ENCODE results near the gene CTTNBP2NL. TPM values are rescaled to one million over a fixed set of nuclear protein-coding genes. Genes with fewer than 3 reads are reported as not detected.
A peak's percentile ranks its signal among the peaks of the same experiment; 100 is the strongest.

The CTTNBP2NL gene
- total and polyA plus RNA-seq, 5 experiments from 2014 or later: 0.46 to 0.96 (median 0.55) TPM; not detected in 2

GRCh38 chr1:112507921-112508277 lies 111.9 kb downstream of the CTTNBP2NL start:
- H3K36me3 Mint-ChIP-seq: no peaks in the 10 kb centered on the region
- peak overlapping the region; percentile 73 to 89 (median 83) for H3K4me3 Mint-ChIP-seq
- peak overlapping the region in 1 of 10 donors; percentile 3 for H3K27ac Mint-ChIP-seq
- POLR2A ChIA-PET: no interaction called here
- peaks cover 2 to 16% (median 14%) of the 10 kb centered on the region in 4 donors for H3K4me1 Mint-ChIP-seq
- ATAC-seq (peak in 1 of 2 donors; percentile 38), DNase-seq (peak in 4 of 10 donors; percentile 6 to 19 (median 16))
- H3K9me3 Mint-ChIP-seq: no peaks in the 10 kb centered on the region
- H3K27me3 Mint-ChIP-seq: peaks cover 16 to 41% (median 28%) of the 10 kb centered on the region in 5 donors

- Mint-ChIP-seq H3K4me1 (peaks cover 2 to 16% (median 14%) of the 10 kb centered on the region in 4 donors), H3K9me3 (no peaks in the 10 kb centered on the region), H3K27me3 (peaks cover 12 to 36% (median 22%) of the 10 kb centered on the region in 5 donors), H3K27ac (peak within 1 kb of the TSS in 3 of 10 donors; percentile 3 to 22 (median 13)), H3K4me3 (peak within 1 kb of the TSS; percentile 73 to 89 (median 83)), H3K36me3 (no peaks in the 10 kb centered on the region)
- DNase-seq (peak in 9 of 10 donors; percentile 30 to 60 (median 42)), ATAC-seq (peak; percentile 87 to 89)
- POLR2A ChIA-PET: no interaction called here
Measured at GRCh38 chr1:112508278-112509004, 112.4 kb downstream of the CTTNBP2NL start, which contains the start of gene WNT2B. Gene WNT2B, plus strand, starts transcription at chr1:112508965. Its CDS starts 298 bp downstream, at chr1:112509263.

GRCh38 chr1:112509005-112509659 lies 113.1 kb downstream of the CTTNBP2NL start:
- DNase-seq: peak in 6 of 10 donors; percentile 5 to 43 (median 39)
- POLR2A ChIA-PET: no interaction called here
- Mint-ChIP-seq H3K36me3 (no peaks in the 10 kb centered on the region), H3K27me3 (peaks cover 10 to 29% (median 18%) of the 10 kb centered on the region in 5 donors), H3K9me3 (no peaks in the 10 kb centered on the region), H3K27ac (peak overlapping the region in 1 of 10 donors; percentile 13), H3K4me3 (peak overlapping the region; percentile 42 to 82 (median 68)), H3K4me1 (peaks cover 2 to 16% (median 14%) of the 10 kb centered on the region in 4 donors)
- ATAC-seq: peak; percentile 60 to 66

GRCh38 chr1:112509660-112510178 lies 113.7 kb downstream of the CTTNBP2NL start:
- no peak for ATAC-seq
- peak overlapping the region; percentile 42 to 82 (median 68) for H3K4me3 Mint-ChIP-seq
- H3K27me3 Mint-ChIP-seq: peaks cover 8 to 23% (median 17%) of the 10 kb centered on the region in 5 donors
- DNase-seq: no peak
- peak overlapping the region in 3 of 10 donors; percentile 5 to 49 (median 32) for H3K27ac Mint-ChIP-seq
- H3K4me1 Mint-ChIP-seq: peaks cover 2 to 16% (median 14%) of the 10 kb centered on the region in 4 donors
- no peaks in the 10 kb centered on the region for H3K36me3 Mint-ChIP-seq
- no peaks in the 10 kb centered on the region for H3K9me3 Mint-ChIP-seq
- POLR2A ChIA-PET: no interaction called here

- POLR2A ChIA-PET: no interaction called here
- peak overlapping the region in 7 of 10 donors; percentile 55 to 80 (median 68) for H3K4me3 Mint-ChIP-seq
- no peak overlapping the region for H3K27ac Mint-ChIP-seq
- H3K4me1 Mint-ChIP-seq: peaks cover 2 to 16% (median 14%) of the 10 kb centered on the region in 4 donors
- H3K36me3 Mint-ChIP-seq: no peaks in the 10 kb centered on the region
- peaks cover 5 to 17% (median 12%) of the 10 kb centered on the region in 5 donors for H3K27me3 Mint-ChIP-seq
- H3K9me3 Mint-ChIP-seq: no peaks in the 10 kb centered on the region
- no peak for DNase-seq
- ATAC-seq: no peak
Measured at GRCh38 chr1:112510340-112510739, 114.3 kb downstream of the CTTNBP2NL start.

Small RNA genes within 50 kb of the gene (microRNA-seq; reads per million reads assigned to microRNA genes)
- gene MIR4256 (ENCODE audit: borderline microRNAs expressed): not detected

Other genes starting within 250 kb of the CTTNBP2NL start
- under 1 TPM; 0.21 to 0.33 TPM for gene WNT2B, start 112.8 kb downstream of the CTTNBP2NL start, total RNA-seq
- under 1 TPM in 1 of 3 donors, not detected in 2; 0.06 TPM for gene WNT2B, start 112.8 kb downstream of the CTTNBP2NL start, polyA plus RNA-seq
- gene ST7L, start 222.9 kb downstream of the CTTNBP2NL start, total RNA-seq: 10 to 100 TPM; 22.6 to 23.7 TPM
- 10 to 100 TPM; 12.6 to 15.7 (median 15.4) TPM for gene ST7L, start 222.9 kb downstream of the CTTNBP2NL start, polyA plus RNA-seq
- gene CAPZA1, start 223.6 kb downstream of the CTTNBP2NL start, total RNA-seq: 100 to 1,000 TPM; 126 to 135 TPM
- gene CAPZA1, start 223.6 kb downstream of the CTTNBP2NL start, polyA plus RNA-seq: 100 to 1,000 TPM; 100 to 169 (median 116) TPM